ENCODE data around the gene DNLZ.

- TF ChIP-seq CTCF (conservative IDR thresholded peaks at IDR 0.05 in 1 of 2, IDR thresholded peaks at IDR 0.05 in 1 of 2; ENCODE audit: low read depth in 1 of 2, low read length in 2 of 2) (no peak), EZH2 (IDR thresholded peaks at IDR 0.05; ENCODE audit: low read length, missing control alignments) (no peak)
Measured at GRCh38 chr9:136346157-136346481, 17.4 kb downstream of the DNLZ start.

Measured in fibroblast of lung (primary cell).